ENCODE measurements around the gene METTL2B. TPM values are rescaled to one million over a fixed set of nuclear protein-coding genes. Genes with fewer than 3 reads are reported as not detected.
"Not testable (repeated sequence)": the region's sequence is repeated elsewhere in the genome, so short reads cannot be mapped to it uniquely, and the experiment has no call there.

The METTL2B gene
- total RNA-seq, 1 donor from 2014 or later = 26.9 TPM

- H3K27ac Mint-ChIP-seq (ENCODE audit: unreplicated experiment); H3K9me3 Mint-ChIP-seq (ENCODE audit: unreplicated experiment); H3K27me3 Mint-ChIP-seq (ENCODE audit: unreplicated experiment); H3K4me1 Mint-ChIP-seq (ENCODE audit: unreplicated experiment); H3K4me3 Mint-ChIP-seq (ENCODE audit: unreplicated experiment); H3K36me3 Mint-ChIP-seq (ENCODE audit: low read depth, unreplicated experiment); DNase-seq (ENCODE audit: low spot score): not testable (repeated sequence)
These were observed 35.1 kb downstream of the METTL2B start for GRCh38 chr7:128511692-128512091.

DNA sequence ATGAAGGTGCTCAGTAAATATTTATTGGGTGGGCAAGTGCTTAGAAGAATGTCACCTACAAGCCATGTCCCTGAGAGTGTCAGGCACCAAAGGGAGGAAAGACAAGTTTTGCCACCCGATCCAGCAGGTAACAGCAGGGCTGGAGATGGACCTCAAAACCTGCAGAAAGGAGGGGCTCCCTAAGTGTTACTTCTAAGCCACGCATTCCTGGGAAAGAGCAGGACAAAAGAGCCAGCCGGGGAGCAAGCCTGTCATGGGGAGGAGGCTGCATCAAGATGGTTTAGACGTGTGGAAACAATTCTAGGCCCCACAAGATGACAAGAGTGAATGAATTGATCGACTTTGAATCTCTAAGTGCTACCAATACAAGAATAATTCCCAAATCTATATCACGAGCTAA lies 38.7 kb downstream of the METTL2B start:
- H3K27me3 Mint-ChIP-seq (ENCODE audit: unreplicated experiment) = not testable (repeated sequence)

GRCh38 chr7:128517023-128517422 lies 40.5 kb downstream of the METTL2B start:
- H3K36me3 Mint-ChIP-seq (ENCODE audit: low read depth, unreplicated experiment); H3K27ac Mint-ChIP-seq (ENCODE audit: unreplicated experiment); H3K27me3 Mint-ChIP-seq (ENCODE audit: unreplicated experiment); H3K4me3 Mint-ChIP-seq (ENCODE audit: unreplicated experiment); H3K9me3 Mint-ChIP-seq (ENCODE audit: unreplicated experiment); H3K4me1 Mint-ChIP-seq (ENCODE audit: unreplicated experiment); DNase-seq (ENCODE audit: low spot score): not testable (repeated sequence)

More for the DNA sequence above, 38.7 kb downstream of the METTL2B start:
- DNase-seq (ENCODE audit: low spot score); H3K27ac Mint-ChIP-seq (ENCODE audit: unreplicated experiment); H3K4me3 Mint-ChIP-seq (ENCODE audit: unreplicated experiment); H3K36me3 Mint-ChIP-seq (ENCODE audit: low read depth, unreplicated experiment); H3K9me3 Mint-ChIP-seq (ENCODE audit: unreplicated experiment); H3K4me1 Mint-ChIP-seq (ENCODE audit: unreplicated experiment): not testable (repeated sequence)

GRCh38 chr7:128523226-128523931 lies 46.8 kb downstream of the METTL2B start:
- not testable (repeated sequence) for H3K27ac Mint-ChIP-seq (ENCODE audit: unreplicated experiment); H3K4me1 Mint-ChIP-seq (ENCODE audit: unreplicated experiment); H3K36me3 Mint-ChIP-seq (ENCODE audit: low read depth, unreplicated experiment); H3K27me3 Mint-ChIP-seq (ENCODE audit: unreplicated experiment); H3K9me3 Mint-ChIP-seq (ENCODE audit: unreplicated experiment); H3K4me3 Mint-ChIP-seq (ENCODE audit: unreplicated experiment)
- DNase-seq (ENCODE audit: low spot score) = peak; percentile 26

GRCh38 chr7:128523932-128524524 lies 47.5 kb downstream of the METTL2B start:
- not testable (repeated sequence) for DNase-seq (ENCODE audit: low spot score); H3K4me1 Mint-ChIP-seq (ENCODE audit: unreplicated experiment); H3K27me3 Mint-ChIP-seq (ENCODE audit: unreplicated experiment); H3K27ac Mint-ChIP-seq (ENCODE audit: unreplicated experiment); H3K36me3 Mint-ChIP-seq (ENCODE audit: low read depth, unreplicated experiment); H3K9me3 Mint-ChIP-seq (ENCODE audit: unreplicated experiment); H3K4me3 Mint-ChIP-seq (ENCODE audit: unreplicated experiment)

DNA sequence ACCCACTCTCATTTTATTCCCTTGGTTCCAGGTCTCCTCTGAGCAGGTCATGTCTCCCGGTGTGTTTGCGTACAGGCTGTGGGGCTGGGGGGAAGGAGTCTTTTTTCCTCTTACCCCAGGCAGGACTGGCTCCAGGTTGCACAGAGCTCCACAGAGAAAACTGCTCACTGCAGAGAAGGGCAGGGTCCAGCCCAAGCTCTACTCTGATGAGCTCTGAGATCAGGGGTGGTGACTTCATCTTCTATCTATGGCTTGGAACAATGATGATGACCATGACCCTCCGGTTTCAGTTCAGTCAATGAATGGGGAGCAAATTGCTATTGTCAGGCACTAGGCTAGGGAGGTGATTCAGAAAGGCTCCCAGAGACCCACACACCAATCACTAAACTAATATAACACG lies 49.0 kb downstream of the METTL2B start:
- H3K4me3 Mint-ChIP-seq (ENCODE audit: unreplicated experiment); H3K27me3 Mint-ChIP-seq (ENCODE audit: unreplicated experiment); H3K27ac Mint-ChIP-seq (ENCODE audit: unreplicated experiment); H3K9me3 Mint-ChIP-seq (ENCODE audit: unreplicated experiment); DNase-seq (ENCODE audit: low spot score); H3K36me3 Mint-ChIP-seq (ENCODE audit: low read depth, unreplicated experiment): not testable (repeated sequence)
- H3K4me1 Mint-ChIP-seq (ENCODE audit: unreplicated experiment) = peaks cover 14% of the 10 kb centered on the region

DNA sequence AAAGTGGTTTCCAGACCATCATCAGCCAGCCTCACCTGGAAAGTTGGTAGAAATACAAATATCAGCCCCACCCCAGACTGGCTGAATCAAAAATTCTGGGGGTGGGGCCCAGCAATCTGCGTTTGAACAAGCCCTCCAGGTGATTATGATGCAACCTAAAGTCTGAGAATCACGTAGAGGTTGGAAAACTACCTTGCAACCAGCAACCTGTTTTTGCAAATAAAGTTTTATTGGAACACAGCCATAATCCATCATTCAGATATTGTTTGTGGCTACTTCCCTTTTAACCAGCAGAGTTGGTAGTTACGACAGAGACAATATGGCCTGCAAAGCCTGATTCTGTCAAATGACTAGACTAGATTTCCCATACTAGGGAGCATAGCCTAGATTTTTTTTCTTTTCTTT lies 49.5 kb downstream of the METTL2B start:
- H3K4me3 Mint-ChIP-seq (ENCODE audit: unreplicated experiment); H3K27ac Mint-ChIP-seq (ENCODE audit: unreplicated experiment); H3K9me3 Mint-ChIP-seq (ENCODE audit: unreplicated experiment); H3K27me3 Mint-ChIP-seq (ENCODE audit: unreplicated experiment); DNase-seq (ENCODE audit: low spot score); H3K36me3 Mint-ChIP-seq (ENCODE audit: low read depth, unreplicated experiment): not testable (repeated sequence)
- peaks cover 14% of the 10 kb centered on the region for H3K4me1 Mint-ChIP-seq (ENCODE audit: unreplicated experiment)

DNA sequence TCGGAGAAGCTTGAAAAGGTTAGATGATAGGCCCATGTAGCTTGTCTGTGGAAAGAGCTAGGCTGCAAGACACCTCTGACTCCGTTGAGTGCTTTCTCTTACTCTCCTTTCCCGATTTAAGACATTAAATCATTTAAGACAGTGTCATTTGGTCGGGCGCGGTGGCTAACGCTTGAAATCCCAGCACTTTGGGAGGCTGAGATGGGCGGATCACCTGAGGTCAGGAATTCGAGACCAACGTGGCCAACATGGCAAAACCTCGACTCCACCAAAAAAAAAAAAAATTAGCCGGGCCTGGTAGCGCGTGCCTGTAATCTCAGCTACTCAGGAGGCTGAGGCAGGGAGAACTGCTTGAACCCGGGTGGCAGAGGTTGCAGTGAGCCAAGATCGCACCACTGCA lies 52.6 kb downstream of the METTL2B start:
- not testable (repeated sequence) for H3K9me3 Mint-ChIP-seq (ENCODE audit: unreplicated experiment); DNase-seq (ENCODE audit: low spot score); H3K27ac Mint-ChIP-seq (ENCODE audit: unreplicated experiment); H3K4me3 Mint-ChIP-seq (ENCODE audit: unreplicated experiment); H3K27me3 Mint-ChIP-seq (ENCODE audit: unreplicated experiment)
- Mint-ChIP-seq H3K36me3 (ENCODE audit: low read depth, unreplicated experiment) (peaks cover 10% of the 10 kb centered on the region), H3K4me1 (ENCODE audit: unreplicated experiment) (peaks cover 20% of the 10 kb centered on the region)

DNA sequence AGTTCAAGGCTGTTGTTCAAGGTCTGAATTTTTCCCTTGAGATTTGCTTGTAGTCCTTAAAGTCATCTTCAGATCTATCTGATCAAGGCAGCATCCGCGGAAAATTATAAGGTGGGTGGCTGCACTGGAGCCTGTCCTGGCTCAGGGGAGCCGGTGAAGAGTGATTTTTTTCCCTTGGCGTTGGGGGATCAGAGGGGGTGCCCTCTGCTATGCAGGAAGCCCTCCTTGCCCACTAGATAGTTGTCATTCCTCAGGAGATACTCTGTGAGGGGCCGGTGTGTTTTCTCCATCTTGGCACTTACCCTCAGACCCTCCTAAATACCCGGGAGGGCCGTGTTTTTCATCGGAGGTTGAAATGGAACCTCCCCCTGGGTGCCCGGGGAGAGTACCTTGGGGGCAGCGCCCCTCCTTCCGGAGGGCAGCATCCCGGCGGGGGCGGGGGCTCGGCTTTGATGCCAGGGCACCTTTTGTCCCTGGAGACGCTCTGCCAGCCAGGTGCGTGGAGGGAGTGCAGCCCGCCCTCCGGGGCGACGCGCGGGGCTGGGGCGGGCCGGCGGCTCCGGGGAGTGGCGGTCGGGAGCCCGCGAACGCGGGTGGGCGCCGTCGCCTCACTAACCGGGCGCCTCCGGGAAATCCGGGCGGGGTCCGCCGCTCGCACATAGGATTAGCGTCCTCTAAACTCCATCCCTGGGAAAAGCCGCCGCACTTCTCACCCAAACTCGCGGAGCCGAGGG lies 53.7 kb downstream of the METTL2B start:
- H3K27ac Mint-ChIP-seq (ENCODE audit: unreplicated experiment) = peak overlapping the region; percentile 88
- H3K9me3 Mint-ChIP-seq (ENCODE audit: unreplicated experiment); H3K27me3 Mint-ChIP-seq (ENCODE audit: unreplicated experiment); DNase-seq (ENCODE audit: low spot score): not testable (repeated sequence)
- H3K4me3 Mint-ChIP-seq (ENCODE audit: unreplicated experiment) = peak overlapping the region; percentile 97
- H3K4me1 Mint-ChIP-seq (ENCODE audit: unreplicated experiment) = peaks cover 21% of the 10 kb centered on the region
- H3K36me3 Mint-ChIP-seq (ENCODE audit: low read depth, unreplicated experiment) = peaks cover 13% of the 10 kb centered on the region
